Stimulated activated CD4-positive, alpha-beta T cell treated with anti-CD3 and anti-CD28 coated beads, TNF-alpha, amount 100 ng/mL, for 24 hours (primary cell): ENCODE measurements around the gene MFSD11.
"Not testable (repeated sequence)": the region's sequence is repeated elsewhere in the genome, so short reads cannot be mapped to it uniquely, and the experiment has no call there.

Experiments used
- DNase-seq, 3 experiments: peaks; one replicate each; pipeline ENCODE4 v3.0.0-alpha.2; 2020; ENCODE audit warnings: low read depth in 3 of 3

Gene MFSD11

DNA sequence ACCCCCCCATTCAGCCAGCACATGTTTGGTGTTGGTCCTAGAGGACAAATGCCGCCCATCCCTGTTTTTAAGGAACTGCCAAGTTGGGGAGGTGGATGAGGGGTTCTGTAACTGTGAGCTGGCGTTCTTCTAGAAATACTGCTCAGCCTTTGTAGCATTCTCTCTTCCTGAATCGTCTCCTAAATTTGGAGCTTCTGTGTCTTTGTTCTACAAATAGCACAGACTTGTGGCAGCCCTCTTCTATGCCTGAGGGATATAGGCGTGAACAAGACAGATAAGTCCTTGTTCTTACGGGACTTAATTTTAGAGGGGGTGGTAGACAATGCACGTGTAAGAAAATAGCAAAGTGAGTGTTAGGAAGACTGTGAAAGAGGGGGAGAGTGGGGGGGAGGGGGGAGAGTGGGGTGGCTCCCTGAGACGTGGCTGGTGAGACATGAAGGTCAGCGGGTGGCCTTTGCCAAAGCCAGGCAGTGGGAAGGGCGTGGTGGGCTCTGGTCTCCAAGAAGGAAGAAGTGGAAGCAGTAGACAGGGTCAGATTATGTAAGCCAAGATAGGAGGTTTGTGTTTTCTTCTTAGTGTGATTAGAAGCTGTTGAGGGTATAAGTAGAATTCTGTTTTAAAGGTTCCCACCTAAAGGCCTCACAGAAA is 9.9 kb downstream of the MFSD11 start:
- DNase-seq = no peak

DNA sequence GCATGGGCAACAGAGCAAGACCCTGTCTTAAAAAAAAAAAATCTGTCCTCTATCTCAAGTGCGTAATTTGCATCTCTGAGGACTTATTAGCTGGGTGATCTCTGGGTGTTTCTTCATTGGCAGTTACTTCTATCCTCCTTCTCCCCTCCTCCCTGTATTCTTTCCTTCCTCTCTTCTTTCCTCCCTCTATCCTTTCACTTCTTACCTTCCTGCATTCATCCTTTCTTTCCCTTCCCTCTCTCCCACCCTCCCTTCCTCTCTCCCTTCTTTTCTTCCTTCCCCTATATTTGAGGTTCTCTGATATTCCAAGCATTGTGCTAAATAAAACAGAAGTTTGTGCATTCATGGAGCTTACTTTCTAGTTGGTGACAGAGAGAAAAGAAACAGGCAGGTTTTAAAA is 10.7 kb downstream of the MFSD11 start:
- DNase-seq = no peak

DNA sequence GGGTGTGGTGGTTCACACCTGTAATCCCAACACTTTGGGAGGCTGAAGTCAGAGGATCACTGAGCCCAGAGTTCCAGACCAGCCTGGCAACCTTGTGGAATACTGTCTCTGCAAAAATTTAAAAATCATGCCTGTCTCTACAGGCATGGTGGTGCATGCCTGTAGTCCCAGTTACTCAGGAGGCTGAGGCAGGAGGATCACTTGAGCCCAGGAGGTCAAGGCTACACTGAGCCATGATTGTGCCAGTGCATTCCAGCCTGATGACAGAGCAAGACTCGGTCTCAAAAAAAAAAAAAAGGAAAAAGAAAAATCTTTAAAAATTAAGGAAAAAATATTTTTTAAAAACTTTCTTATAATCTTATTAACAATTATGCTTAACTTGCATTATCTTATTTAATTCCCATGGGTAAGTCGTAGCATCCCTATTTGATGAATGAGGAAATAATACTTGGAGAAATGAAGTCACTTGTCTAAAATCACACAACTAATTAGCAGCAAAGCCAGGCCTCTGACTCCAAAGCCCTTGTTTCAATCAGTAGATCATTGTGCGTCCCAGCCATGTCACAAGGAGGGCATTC is 13.6 kb downstream of the MFSD11 start:
- no peak for DNase-seq

DNA sequence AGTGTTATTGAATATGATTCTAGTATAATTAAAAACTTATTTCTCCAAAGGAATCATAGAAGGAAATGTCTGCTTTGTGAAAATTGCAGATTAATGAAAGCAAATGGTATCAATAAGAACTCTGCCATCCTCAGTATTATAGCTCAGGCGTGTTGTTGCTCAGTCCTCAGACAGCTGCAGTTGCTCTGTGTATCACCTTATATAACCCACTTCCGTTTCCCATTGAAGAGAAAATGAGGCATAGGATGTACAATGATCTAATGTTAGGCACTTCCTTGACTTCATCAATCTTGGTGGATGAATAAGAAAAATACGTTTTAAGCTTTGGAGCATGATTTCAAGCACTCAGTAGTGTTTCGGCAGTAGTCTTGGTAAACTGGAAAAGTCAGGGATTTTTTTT is 14.1 kb downstream of the MFSD11 start:
- DNase-seq = no peak

DNA sequence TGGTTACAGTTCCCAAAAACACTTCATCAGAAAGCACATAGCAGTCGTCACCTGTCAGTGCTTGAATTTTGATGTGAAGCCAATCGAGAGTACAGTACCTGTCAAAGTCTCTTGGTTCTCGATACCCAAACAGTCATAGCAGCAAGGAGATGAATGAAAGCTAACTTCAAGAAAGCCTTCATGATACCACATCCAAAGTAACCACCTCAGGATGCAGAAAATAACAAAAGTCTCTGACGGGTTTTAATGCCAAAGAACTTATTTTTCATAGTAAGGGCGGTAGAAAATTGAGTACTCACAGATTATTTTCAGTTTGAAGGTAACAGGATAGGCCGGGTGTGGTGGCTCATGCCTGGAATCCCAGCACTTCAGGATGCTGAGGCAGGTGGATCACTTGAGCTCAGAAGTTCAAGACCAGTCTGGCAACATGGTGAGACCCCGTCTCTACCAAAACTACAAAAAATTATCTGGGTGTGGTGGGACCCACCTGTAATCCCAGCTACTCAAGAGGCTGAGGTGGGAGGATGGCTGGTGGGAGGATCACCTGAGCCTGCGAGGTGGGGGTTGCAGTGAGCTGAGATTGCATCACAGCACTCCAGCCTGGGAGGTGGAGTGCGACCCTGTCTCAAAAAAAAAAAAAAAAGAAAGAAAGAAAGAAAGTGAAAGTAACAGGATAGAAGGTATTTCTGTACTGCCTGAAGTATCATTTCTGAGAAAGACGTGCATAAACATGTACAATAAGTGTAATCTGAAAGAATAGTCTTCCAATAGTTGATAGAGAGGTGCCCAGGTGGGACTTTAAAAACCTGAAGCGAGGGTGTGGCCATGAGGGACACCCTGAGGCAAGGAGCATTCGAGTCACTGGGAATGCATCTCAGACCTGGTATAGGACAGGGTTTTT is 15.4 kb downstream of the MFSD11 start:
- DNase-seq = no peak

DNA sequence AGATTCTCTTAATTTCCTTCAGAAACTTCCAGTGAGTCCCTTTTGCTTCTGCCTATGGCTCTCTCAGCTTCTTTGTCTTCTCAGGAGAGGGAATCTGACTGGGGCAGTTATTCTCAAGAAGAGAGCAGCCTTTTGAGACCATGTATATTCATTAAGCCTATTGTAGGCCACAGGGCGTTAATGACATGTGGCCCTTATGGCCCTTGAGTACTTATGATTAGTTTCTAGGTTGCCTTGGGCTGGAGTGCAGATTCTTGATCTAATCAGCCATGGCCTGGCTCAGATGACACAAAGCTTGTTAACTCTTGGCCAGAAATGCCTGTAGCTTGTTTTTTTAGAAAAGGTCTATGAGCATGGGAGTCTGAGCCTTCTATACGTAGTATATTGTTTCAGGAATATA is 17.4 kb downstream of the MFSD11 start:
- no peak for DNase-seq

DNA sequence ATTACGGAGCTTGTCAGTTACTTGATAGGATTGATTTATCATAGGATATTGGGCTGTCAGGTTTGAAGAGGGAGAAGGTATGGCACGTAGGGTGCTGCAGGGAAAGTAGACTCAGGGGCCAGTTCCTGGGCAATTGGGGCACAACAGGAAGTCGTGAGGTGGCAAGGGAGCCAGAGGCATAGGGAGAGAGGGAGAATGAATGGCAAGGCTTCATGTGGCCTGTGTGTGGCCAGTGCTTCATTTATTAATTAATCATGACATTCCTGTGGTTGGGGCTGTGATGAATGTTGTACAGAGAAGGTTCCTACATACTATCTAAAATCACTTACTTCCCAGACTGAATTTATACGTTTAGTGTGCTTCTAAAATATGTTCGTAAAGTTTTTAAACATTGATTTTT is 19.3 kb downstream of the MFSD11 start:
- DNase-seq = no peak

DNA sequence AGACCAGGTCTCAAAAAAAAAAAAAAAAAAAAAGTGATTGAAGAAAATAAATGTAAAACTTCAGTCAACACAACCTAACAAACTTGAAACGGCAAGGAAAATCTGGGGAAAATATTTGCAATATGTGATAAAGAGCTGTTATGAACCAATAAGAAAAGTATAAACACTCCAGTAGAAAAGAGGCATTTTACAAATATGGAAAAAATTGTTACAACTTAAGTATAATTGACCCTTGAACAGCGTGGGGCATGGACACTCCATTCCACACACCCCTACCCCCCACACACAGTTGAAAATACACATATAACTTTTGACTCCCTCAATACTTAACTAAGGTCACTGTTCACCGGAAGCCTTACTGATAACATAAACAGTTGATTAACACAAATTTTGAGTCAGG is 20.7 kb downstream of the MFSD11 start:
- no peak for DNase-seq

DNA sequence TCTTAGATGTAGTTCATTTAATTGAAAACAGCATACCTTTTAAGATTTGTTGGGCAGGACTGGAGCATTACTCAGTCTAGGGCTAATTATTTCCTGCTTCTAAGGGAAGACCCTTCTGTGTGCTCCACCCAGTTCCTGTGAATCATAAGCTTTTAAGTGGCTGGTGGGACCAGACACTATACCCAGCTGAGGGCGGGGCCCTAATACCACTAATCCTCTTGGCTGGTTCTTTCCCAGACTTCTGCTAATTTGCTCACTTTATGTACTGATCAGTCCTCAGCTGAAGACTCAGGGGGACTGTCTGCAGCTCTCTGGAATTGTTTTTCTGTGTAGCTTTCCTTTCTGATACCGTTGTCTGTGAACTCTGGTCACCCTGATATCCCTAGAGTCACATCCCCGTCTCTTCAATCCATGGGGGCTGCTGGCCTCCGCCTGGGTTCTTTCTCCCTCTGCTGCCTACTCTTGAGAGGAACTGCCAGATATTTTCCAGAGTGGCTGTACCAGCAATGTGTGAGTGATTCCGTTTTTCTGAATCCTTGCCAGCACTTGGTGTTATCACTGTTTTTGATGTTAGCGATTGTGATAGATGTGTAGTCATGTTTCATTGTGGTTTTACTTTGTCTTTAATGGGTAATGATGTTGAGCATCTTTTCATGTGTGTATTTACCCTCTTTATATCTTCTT is 35.1 kb downstream of the MFSD11 start:
- peak in 2 of 3 experiments; percentile 31 for DNase-seq

DNA sequence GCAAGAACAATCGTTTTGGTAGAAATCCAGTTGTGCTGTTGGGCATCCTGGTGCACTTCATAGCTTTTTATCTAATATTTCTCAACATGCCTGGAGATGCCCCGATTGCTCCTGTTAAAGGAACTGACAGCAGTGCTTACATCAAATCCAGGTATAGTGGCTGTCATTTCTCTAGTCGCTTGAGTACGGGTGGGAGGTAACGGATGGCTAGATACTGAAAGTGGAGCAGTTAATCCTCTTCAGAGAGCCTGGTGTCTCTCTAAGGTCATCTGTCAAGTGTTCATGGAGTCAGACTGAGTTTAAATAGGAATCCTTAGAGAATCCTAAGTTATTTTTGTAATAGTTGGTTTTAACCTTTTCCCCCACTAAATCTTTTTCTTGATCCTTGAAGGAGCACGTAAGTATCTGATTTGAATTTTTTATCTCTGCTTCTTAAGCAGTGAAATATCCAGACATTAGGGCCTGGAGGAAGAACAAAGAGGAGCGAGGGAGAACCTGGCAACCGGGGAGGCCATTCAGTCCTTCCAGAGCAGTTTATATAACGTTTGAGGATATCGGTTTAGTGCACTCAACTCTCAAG is 37.2 kb downstream of the MFSD11 start:
- DNase-seq = no peak

DNA sequence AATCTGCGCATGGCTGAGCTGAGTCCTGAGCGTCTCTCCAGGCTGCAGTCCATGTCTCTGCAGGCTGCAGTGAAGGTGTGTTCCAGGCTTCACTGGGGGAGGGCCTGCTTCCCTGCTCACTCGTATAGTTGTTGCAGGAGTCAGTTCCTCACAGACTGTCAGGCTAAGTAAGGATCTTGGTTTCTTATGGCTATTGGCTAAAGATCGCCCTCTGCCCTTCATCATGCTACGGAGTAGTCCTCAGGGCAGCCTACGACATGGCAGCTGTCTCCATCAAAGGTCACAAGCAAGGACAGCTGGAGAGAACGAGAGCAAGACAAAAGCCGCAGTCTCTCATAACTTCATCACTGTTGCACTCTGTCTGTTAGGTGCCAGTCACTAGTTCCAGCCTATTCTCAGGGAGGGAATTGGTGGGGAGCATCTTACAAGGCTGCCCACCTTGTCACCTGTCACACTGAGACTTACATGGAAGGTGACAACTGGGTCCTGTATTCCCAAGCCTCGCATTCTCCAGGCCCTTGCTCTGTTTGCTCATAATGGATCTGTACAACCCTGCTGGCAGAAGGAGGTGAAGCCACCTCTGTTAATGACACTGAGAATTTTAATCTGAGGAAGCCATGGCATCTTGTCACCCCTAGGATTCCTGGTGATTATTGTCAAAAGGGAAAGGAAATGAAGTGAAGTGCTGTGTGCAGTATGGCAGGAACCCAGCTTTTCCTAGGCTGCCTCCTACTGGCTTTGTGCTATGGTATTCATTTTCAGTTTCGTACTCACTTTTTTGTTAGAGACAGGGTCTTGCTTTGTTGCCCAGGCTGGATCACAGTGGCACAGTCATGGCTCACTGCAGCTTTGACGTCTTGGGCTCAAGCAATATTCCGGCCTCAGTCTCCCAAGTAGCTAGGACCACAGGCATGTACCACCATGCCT is 43.4 kb downstream of the MFSD11 start:
- no peak for DNase-seq

DNA sequence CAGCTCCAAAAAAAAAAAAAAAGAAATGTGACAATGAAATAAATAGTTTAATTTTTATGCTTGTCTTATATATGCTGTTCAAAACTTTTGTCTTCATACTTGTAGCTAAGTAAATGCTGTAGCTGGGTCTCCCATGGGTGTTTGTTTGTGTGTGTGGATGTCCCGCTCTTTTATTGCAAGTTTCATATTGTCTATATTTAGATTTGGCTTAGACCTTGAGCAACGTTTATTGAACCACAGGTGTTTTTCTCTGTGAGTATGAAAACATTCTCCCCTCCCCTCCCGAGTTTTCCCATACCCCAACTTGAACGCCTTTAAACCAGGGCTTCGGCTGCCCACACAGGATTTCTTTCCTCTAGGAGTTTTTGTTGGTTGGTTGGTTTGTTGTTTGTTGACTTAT is 45.2 kb downstream of the MFSD11 start:
- DNase-seq = no peak

DNA sequence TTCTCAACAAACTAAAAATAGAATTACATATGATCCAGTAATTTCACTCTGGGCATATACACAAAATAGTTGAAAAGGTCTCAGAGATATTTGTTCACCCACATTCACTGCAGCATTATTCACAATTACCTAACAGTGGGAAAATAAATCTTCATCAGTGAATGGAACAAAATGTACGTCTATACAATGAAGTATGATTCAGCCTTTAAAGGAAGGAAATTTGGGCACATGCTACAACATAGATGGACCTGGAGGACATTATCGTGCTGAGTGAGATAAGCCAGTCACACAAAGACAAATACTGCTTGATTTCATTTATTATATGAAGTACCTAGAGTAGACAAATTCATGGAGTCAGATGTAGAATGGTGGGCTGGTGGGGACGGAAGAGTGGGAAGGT is 47.0 kb downstream of the MFSD11 start:
- no peak for DNase-seq

DNA sequence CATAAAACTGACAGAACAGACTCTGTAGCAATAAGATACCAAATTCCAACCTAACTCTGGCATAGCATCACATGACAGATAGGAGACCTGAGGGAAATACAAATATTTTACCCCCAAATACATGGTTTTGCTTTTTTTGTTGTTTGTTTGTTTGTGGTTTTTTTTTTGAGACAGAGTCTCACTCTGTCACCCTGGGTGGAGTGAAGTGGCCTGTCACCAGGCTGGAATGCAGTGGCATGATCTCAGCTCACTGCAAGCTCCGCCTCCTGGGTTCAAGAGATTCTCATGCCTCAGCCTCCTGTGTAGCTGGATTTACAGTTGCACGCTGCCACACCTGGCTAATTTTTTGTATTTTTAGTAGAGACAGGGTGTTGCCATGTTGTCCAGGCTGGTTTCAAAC is 49.9 kb downstream of the MFSD11 start:
- not testable (repeated sequence) for DNase-seq

DNA sequence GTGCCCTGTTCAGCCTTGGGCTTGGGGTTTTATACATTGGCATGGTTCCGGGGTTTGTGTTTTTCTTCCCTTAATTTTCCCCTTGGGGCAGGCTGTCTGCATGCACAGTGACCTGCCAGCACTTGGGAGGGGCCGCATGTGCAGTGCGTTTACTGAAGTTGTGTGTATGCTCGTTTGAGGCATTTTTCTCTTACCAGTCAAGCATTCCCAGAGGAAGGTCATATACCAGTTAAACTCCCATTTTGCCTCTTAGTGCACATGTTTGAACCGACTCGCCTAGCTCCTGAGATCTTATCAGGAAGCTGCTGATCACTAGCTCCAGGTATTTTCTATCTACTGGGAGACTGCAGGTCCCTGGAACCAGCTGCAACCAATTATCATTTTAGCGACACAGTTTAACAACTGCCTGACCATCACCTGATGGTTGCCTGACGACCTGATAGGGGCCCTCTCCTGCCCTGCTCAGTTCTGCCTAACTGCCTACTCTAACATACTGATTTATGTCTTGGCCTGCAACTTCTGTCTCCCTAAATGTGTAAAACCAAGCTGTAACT is 51.4 kb downstream of the MFSD11 start:
- no peak for DNase-seq

DNA sequence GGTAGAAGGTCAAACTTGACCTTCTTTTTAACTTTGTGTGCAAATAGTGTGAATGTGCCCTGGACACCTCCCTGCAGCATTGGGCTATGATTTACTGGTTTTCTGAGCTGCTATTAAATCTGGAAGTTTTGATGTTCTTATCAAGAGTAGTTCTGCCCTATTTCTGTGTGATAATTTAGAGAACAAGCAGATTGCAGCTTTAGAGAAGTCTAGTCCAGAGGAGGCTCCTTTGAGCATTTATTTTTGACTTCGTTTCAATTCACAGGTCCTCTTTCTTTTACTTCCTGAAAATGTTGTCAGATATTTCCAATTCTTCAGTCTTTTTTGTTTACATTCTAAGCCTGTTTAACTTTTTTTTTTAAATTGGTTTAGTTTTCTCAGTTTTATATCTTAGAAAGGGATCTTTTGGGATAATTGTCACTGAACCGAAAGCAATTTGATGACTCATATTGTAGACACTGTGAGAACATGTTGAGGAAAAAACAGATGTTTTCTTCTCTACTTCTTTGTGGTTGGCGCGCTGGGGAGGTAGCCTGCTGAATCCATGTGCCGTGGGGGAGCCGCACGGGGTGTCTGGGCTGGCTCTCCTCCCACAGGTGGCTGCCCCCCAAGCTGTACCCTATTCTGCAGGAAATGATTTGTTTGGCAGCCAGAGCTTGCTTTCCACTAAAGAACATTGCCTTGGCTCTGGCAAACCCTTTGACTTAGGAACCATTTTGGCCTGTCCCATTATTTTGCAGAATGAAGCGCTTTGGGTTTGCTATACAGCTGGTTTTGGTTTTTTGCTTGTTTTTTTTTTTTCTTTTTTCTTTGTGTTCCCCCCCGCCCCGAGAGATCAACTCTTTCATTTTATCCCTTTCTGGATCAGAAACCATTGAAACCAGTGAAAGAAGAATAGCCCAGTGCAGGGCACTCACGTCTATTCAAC is 53.4 kb downstream of the MFSD11 start:
- peak in 1 of 3 experiments; percentile 19 for DNase-seq

DNA sequence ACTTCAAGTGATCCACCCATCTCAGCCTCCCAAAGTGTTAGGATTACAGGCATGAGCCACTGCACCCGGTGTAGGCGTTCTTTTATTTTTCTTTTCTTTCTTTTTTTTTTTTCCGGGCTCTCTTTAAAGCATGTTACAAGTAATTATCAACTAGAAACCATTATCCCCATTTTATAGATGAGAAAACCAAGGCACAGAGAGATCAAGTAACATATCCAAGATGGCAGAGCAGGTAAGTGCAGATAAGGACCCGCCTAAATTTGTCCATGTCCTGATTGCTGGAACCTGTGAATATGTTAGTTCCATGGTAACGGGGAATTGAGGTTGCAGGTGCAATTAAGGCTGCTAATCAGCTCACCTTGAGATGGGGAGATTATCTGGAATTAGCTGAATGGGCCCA is 54.4 kb downstream of the MFSD11 start:
- DNase-seq = no peak

DNA sequence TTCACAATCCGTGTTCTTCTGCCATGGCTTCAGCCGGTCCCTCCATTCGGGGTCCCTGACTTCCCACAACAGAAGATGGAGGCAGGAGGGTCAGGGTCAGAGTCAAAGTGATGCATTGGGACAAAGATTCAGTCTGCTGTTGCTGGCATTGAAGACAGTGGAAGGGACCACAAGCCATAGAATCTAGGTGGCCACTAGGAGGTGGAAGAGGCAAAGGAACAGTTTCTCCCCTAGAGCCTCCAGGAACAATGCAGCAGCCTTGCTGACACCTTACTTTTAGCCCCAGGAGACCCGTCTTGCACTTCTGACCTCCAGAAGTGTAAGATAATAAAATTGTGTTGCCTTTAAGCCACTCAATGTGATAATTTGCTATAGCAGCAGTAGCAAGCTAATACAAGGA is 55.9 kb downstream of the MFSD11 start:
- no peak for DNase-seq

DNA sequence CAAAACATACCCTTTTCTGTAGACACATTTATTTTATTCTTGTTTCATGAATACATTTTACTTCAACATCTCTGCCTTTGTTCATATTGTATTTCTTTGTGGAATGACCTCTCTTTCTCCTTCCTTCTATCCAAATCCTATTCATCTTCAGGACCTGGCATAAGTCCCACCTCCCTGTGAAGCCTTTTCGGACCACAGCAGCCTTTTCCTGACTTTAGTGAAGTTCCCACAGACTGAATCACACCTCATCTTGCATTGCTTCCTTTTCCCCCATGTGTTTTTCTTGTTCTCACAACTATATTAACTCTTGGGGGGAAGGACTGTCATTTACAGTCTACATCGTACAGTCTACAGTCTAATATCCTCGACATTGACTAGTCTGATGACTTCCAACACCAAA is 58.2 kb downstream of the MFSD11 start:
- DNase-seq = no peak
